GM10266 (cell line): ENCODE results near the gene PCSK5.

Experiments used
- DNase-seq: peaks from one replicate; pipeline ENCODE4 v3.0.0; 2012; ENCODE audit errors: extremely low spot score
- TF ChIP-seq, protein P1 (sequence below): IDR thresholded peaks from 2 replicates; pipeline ENCODE4 v1.5.1; 2012; ENCODE audit warnings: mild to moderate bottlenecking, low read depth; ENCODE audit not compliant: control insufficient read depth, insufficient read depth; ENCODE audit errors: missing control alignments

The PCSK5 gene

DNA sequence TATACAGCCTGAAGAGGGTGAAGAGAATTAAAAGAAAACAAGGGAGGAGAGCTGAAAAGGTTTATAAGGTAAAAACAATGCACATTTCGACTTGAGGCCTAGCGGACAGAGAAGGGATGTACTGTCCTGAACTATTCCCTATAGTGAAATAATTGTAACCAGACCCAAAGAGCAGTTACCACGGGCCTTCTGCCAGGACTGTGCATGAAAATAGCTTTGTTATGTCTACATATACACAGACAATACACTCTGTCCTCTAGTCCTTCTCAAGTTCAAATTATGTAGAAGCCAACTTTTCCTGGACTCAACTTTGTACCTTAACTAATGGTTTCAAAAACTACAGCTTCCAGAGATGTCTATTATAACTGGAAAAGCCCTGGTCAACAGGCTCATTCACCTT, 223.7 kb downstream of the PCSK5 start:
- TF ChIP-seq, protein P1, sequence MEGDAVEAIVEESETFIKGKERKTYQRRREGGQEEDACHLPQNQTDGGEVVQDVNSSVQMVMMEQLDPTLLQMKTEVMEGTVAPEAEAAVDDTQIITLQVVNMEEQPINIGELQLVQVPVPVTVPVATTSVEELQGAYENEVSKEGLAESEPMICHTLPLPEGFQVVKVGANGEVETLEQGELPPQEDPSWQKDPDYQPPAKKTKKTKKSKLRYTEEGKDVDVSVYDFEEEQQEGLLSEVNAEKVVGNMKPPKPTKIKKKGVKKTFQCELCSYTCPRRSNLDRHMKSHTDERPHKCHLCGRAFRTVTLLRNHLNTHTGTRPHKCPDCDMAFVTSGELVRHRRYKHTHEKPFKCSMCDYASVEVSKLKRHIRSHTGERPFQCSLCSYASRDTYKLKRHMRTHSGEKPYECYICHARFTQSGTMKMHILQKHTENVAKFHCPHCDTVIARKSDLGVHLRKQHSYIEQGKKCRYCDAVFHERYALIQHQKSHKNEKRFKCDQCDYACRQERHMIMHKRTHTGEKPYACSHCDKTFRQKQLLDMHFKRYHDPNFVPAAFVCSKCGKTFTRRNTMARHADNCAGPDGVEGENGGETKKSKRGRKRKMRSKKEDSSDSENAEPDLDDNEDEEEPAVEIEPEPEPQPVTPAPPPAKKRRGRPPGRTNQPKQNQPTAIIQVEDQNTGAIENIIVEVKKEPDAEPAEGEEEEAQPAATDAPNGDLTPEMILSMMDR: no peak
- no peak for DNase-seq

DNA sequence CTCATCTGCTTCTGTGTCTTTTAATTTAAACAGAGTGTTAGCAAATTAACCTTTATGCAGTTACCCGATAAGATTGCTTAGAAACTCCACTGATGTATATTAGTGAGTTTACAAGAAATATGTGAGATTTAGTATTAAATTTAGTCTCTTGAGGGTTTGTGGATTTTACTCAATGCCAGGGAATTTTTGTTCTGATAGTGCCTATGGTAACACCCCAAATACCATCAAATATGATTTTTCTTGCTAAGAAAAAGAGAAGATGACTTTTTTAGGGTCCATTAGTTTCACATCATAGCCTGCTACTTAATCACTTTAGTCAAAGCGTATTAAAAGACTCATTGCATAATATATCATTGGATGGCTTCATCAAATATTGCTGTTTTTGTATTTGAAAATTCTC, 224.9 kb downstream of the PCSK5 start:
- DNase-seq: no peak
- TF ChIP-seq, protein P1: no peak

DNA sequence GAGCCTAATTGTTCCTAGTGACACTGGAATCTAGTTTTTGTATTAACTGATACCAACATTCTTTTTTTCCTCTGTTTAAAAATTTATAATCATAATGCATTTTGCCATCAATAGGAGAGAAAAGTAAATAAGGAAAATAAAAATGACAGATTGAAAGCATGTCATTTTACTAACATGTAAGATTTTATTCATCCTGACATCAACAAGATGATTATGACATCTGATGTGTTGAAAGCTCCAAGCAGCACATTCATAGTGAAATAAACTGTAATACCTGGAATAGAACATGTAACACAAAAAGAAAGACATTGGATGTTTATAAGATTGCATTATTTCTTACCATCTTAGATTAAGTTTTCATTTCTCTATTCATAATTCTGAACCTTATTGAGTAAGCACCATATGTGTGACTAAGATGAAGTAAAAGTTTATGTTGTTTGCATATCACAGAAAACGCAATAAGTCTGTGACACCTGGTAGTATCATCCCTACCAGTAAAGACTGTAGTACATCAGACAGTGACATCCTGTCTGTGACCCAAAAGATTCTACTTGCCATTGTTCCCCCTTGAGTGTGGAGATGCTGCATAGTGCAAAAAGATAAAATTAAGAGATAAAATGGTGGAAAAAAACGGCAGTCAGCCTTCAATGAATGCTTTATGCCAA, 225.6 kb downstream of the PCSK5 start:
- DNase-seq: no peak
- TF ChIP-seq, protein P1: no peak

DNA sequence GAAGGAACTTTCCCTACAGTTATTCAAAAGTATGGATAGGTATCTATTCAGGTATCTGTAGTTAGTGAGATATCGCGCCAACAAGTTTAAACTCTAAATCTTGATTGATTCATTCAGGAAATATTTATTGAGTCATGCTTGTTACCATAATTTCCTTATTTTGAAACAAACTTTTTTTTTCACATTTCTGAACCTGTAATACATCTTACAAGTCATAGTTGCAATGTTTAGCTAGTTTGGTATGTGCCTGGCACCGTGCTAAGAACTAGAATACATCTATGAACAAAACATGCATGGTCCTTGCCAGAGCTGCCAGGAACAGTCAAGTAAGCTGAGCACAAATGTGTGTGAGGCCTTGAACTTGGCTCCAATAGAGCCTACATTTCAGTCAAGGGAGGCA, 226.4 kb downstream of the PCSK5 start:
- no peak for DNase-seq
- TF ChIP-seq, protein P1: no peak

DNA sequence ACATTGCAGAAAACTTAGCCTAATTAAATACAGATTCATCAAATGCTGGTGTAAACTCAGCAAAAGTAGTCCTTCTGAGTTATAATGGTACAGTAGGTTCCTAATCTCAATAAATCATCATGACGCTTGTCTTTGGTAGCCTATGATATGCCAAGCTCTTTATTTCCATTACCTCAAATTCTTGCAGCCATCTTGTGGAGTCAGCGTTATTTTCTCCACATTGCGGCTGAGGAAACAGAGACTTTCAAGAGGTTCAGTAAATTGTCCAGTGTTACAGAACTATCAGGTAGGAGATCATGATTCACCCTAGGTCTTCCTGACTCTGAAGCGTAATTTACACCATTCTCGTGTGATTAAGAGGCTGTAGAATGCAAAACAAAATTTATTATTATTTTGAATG, 237.2 kb downstream of the PCSK5 start:
- DNase-seq: no peak
- TF ChIP-seq, protein P1: no peak

DNA sequence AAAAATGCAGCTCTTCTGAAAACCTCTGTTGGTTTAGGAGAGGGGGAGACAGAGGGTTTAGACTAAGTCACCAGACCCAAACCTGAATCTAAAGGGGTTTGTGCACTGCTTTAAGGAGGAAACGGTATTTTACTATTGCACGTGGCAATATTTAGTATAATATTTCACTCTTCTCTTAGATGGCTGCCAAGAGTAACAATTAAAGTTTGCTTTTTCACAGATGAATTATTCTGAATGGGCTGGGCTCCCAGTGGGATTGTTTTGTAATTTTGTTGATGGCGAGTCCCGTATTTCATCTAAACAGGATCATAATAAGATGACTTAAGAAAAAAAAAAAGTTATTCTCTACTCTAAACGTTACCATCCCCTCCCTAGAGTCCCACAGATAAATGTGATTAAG, 245.4 kb downstream of the PCSK5 start:
- TF ChIP-seq, protein P1: no peak
- DNase-seq: no peak

DNA sequence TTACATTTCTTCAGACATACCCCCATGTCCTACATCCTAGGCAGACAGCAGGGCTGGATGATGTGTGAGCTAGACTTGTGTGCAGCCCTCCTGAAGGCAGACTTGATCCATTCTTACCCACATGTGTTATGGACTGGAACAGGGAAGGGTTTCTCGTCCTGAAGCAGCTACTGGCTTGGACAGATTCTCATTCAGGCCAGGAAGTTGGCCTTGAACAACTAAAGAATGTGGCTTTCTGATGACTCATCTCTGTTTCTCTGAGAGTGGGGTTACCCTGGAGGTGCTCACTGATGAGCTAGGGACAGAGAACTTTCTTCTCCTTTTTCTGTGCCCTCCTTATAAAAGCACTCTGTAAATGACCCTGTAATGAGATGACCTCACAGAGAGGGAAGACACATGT, 246.5 kb downstream of the PCSK5 start:
- no peak for DNase-seq
- TF ChIP-seq, protein P1: no peak
